HG03469 (cell line): ENCODE results near the gene CRMP1.
"Not testable (repeated sequence)": the region's sequence is repeated elsewhere in the genome, so short reads cannot be mapped to it uniquely, and the experiment has no call there.

ENCODE experiments used
- ATAC-seq: cut with Tn5 transposase; IDR thresholded peaks from one replicate; pipeline ENCODE4 v1.9.1; 2021; ENCODE audit warnings: mild to moderate bottlenecking, moderate library complexity, moderate number of reproducible peaks; ENCODE audit not compliant: unreplicated experiment

The CRMP1 gene

GRCh38 chr4:5825321-5826041 lies 67.4 kb downstream of the CRMP1 start:
- ATAC-seq, result no peak

GRCh38 chr4:5824635-5825034 lies 68.3 kb downstream of the CRMP1 start:
- ATAC-seq, result no peak

GRCh38 chr4:5824227-5824626 lies 68.7 kb downstream of the CRMP1 start:
- ATAC-seq, result no peak

GRCh38 chr4:5823542-5824211 lies 69.2 kb downstream of the CRMP1 start:
- ATAC-seq, result no peak

GRCh38 chr4:5822619-5823018 lies 70.3 kb downstream of the CRMP1 start:
- no peak for ATAC-seq

GRCh38 chr4:5821665-5822358 lies 71.1 kb downstream of the CRMP1 start:
- no peak for ATAC-seq

GRCh38 chr4:5816851-5817375 lies 76.0 kb downstream of the CRMP1 start:
- no peak for ATAC-seq

GRCh38 chr4:5816101-5816500 lies 76.8 kb downstream of the CRMP1 start:
- no peak for ATAC-seq

- no peak for ATAC-seq
These were observed 77.2 kb downstream of the CRMP1 start for GRCh38 chr4:5815641-5816040.

GRCh38 chr4:5814421-5814820 lies 78.5 kb downstream of the CRMP1 start:
- no peak for ATAC-seq

GRCh38 chr4:5813882-5814255 lies 79.0 kb downstream of the CRMP1 start:
- no peak for ATAC-seq

- ATAC-seq, result no peak
These were observed 80.2 kb downstream of the CRMP1 start for GRCh38 chr4:5812506-5813229.

- not testable (repeated sequence) for ATAC-seq
These were observed 80.8 kb downstream of the CRMP1 start for GRCh38 chr4:5812057-5812456.

- ATAC-seq, result no peak
These were observed 82.0 kb downstream of the CRMP1 start for GRCh38 chr4:5810770-5811430.

GRCh38 chr4:5810151-5810550 lies 82.7 kb downstream of the CRMP1 start:
- no peak for ATAC-seq

- no peak for ATAC-seq
These were observed 83.6 kb downstream of the CRMP1 start for GRCh38 chr4:5809216-5809776.

GRCh38 chr4:5808081-5808741 lies 84.7 kb downstream of the CRMP1 start:
- ATAC-seq, result no peak

- no peak for ATAC-seq
These were observed 87.6 kb downstream of the CRMP1 start for GRCh38 chr4:5805270-5805669.

- no peak for ATAC-seq
These were observed 88.2 kb downstream of the CRMP1 start for GRCh38 chr4:5804656-5805055.

GRCh38 chr4:5802565-5802964 lies 90.3 kb downstream of the CRMP1 start:
- no peak for ATAC-seq
